PC-9 (cell line): Measurements from ENCODE around the gene PPFIBP1.
"Not testable (repeated sequence)": the region's sequence is repeated elsewhere in the genome, so short reads cannot be mapped to it uniquely, and the experiment has no call there.

Experiments used
- EZH2 ChIP-seq: fragments of 200-600 bp; sonication (generic); IDR thresholded peaks from 2 replicates; pipeline ENCODE4 v1.8.0; 2017; ENCODE audit warnings: antibody characterized with exemption, low read depth
- TF ChIP-seq, protein P1 (sequence below): fragments of 200-600 bp; sonication (generic); conservative IDR thresholded peaks from 2 replicates; pipeline ENCODE4 v1.6.1; 2017; ENCODE audit warnings: mixed run types, antibody characterized with exemption, mild to moderate bottlenecking, moderate library complexity

DNA sequence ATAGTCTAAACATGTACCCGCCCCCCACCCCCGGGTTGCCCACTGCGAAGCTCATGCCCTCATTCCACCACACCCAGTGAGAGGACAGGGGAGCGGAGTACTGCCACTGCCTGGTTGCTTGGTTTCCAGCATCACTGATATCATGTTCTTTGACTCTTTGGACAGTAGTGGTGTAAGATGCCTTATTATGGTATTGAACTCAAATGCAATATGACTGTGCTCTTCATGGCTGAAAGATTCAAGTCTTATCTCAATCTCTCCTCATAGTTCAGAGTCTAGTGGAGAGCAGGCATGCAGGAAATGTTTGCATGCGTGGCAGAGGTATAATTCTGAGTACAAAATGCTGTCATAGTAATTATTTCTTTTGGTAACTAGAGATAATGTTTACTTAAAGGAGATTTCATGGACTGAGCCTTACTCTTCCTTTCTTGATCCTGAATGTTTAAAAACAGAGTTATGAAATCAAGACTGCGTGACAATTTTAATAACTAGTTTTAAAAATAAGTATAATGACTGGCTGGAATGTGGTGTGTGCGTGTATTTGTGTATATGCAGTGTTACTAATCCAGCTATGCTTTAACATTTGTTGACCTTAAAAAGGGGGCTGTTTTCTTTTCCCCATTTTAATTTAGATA is 116.7 kb downstream of the PPFIBP1 start:
- TF ChIP-seq, protein P1, sequence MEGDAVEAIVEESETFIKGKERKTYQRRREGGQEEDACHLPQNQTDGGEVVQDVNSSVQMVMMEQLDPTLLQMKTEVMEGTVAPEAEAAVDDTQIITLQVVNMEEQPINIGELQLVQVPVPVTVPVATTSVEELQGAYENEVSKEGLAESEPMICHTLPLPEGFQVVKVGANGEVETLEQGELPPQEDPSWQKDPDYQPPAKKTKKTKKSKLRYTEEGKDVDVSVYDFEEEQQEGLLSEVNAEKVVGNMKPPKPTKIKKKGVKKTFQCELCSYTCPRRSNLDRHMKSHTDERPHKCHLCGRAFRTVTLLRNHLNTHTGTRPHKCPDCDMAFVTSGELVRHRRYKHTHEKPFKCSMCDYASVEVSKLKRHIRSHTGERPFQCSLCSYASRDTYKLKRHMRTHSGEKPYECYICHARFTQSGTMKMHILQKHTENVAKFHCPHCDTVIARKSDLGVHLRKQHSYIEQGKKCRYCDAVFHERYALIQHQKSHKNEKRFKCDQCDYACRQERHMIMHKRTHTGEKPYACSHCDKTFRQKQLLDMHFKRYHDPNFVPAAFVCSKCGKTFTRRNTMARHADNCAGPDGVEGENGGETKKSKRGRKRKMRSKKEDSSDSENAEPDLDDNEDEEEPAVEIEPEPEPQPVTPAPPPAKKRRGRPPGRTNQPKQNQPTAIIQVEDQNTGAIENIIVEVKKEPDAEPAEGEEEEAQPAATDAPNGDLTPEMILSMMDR: not testable (repeated sequence)
- TF ChIP-seq EZH2: not testable (repeated sequence)
